Astrocyte (in vitro differentiated cells and primary cell): ENCODE measurements around the gene MACROH2A1. TPM values are rescaled to one million over a fixed set of nuclear protein-coding genes. Genes with fewer than 3 reads are reported as not detected.

Experiments
- DNase-seq: peaks from one replicate; pipeline ENCODE4 v3.0.0-alpha.2; 2010; ENCODE audit warnings: low read depth
- FAIRE-seq: peaks from 2 replicates; lab custom pipeline; 2011; peaks lifted over from hg19 to GRCh38; lab: Jason Lieb, UNC
- H2AFZ ChIP-seq: 2 replicates; pipeline ENCODE4 v1.6.0; 2012; ENCODE audit warnings: low read depth, low read length, inconsistent platforms
- H3K27ac ChIP-seq: 2 replicates; pipeline ENCODE4 v1.5.1; 2011; ENCODE audit warnings: low read depth, low read length, inconsistent platforms
- H3K27me3 ChIP-seq: 2 replicates; pipeline ENCODE4 v1.6.0; 2011; ENCODE audit warnings: low read length, inconsistent platforms; ENCODE audit not compliant: insufficient read depth
- H3K36me3 ChIP-seq: 2 replicates; pipeline ENCODE4 v1.5.1; 2011; ENCODE audit warnings: low read length, inconsistent platforms; ENCODE audit not compliant: insufficient read depth
- H3K4me1 ChIP-seq: 2 replicates; pipeline ENCODE4 v1.5.1; 2011; ENCODE audit warnings: low read length, inconsistent platforms; ENCODE audit not compliant: insufficient read depth
- H3K4me2 ChIP-seq: 2 replicates; pipeline ENCODE4 v1.6.0; 2012; ENCODE audit warnings: low read length, inconsistent platforms
- H3K4me3 ChIP-seq: 2 replicates; pipeline ENCODE4 v1.5.1; 2011; ENCODE audit warnings: low read depth, mild to moderate bottlenecking, low read length, inconsistent platforms; ENCODE audit not compliant: insufficient read depth
- H3K79me2 ChIP-seq: 2 replicates; pipeline ENCODE4 v1.6.0; 2012; ENCODE audit warnings: mild to moderate bottlenecking, low read length, inconsistent platforms; ENCODE audit not compliant: insufficient read depth
- H3K9ac ChIP-seq: 2 replicates; pipeline ENCODE4 v1.6.0; 2012; ENCODE audit warnings: mild to moderate bottlenecking, low read length, inconsistent platforms
- H3K9me3 ChIP-seq: 2 replicates; pipeline ENCODE4 v1.5.1; 2012; ENCODE audit warnings: low read depth, mild to moderate bottlenecking, low read length, inconsistent platforms; ENCODE audit not compliant: insufficient read depth
- H4K20me1 ChIP-seq: 2 replicates; pipeline ENCODE4 v1.6.0; 2012; ENCODE audit warnings: low read length, inconsistent platforms; ENCODE audit not compliant: insufficient read depth
- H3K27ac Mint-ChIP-seq: one replicate; pipeline ENCODE4 v1.8.0; 2021; ENCODE audit warnings: mild to moderate bottlenecking, mixed read lengths; ENCODE audit not compliant: unreplicated experiment
- H3K27me3 Mint-ChIP-seq: one replicate; pipeline ENCODE4 v1.8.0; 2021; ENCODE audit warnings: low read depth, mixed read lengths; ENCODE audit not compliant: unreplicated experiment
- H3K36me3 Mint-ChIP-seq: one replicate; pipeline ENCODE4 v1.8.0; 2021; ENCODE audit warnings: low read depth, mixed read lengths; ENCODE audit not compliant: unreplicated experiment
- H3K4me1 Mint-ChIP-seq: one replicate; pipeline ENCODE4 v1.8.0; 2021; ENCODE audit warnings: low read depth, mixed read lengths; ENCODE audit not compliant: unreplicated experiment
- H3K4me3 Mint-ChIP-seq: one replicate; pipeline ENCODE4 v1.8.0; 2021; ENCODE audit warnings: mild to moderate bottlenecking, moderate library complexity, mixed read lengths; ENCODE audit not compliant: unreplicated experiment
- H3K9me3 Mint-ChIP-seq: one replicate; pipeline ENCODE4 v1.8.0; 2021; ENCODE audit warnings: mild to moderate bottlenecking, mixed read lengths; ENCODE audit not compliant: unreplicated experiment
- EZH2 ChIP-seq: IDR thresholded peaks from 2 replicates; pipeline ENCODE4 v1.6.1; 2012; ENCODE audit warnings: mild to moderate bottlenecking, low read length, inconsistent platforms; ENCODE audit not compliant: insufficient read depth
- total RNA-seq: library from RNA; stranded (reverse); gene quantifications from 2 replicates; pipeline ENCODE4 v1.2.1, GENCODE V29; 2021
- TF ChIP-seq, protein P1 (sequence below): IDR thresholded peaks from 2 replicates; pipeline ENCODE4 v1.5.1; 2011; ENCODE audit warnings: low read depth, mild to moderate bottlenecking, inconsistent platforms, low read length, moderate library complexity; ENCODE audit not compliant: insufficient read depth

The MACROH2A1 gene
- total RNA-seq, 1 donor from 2014 or later = 143 TPM

DNA sequence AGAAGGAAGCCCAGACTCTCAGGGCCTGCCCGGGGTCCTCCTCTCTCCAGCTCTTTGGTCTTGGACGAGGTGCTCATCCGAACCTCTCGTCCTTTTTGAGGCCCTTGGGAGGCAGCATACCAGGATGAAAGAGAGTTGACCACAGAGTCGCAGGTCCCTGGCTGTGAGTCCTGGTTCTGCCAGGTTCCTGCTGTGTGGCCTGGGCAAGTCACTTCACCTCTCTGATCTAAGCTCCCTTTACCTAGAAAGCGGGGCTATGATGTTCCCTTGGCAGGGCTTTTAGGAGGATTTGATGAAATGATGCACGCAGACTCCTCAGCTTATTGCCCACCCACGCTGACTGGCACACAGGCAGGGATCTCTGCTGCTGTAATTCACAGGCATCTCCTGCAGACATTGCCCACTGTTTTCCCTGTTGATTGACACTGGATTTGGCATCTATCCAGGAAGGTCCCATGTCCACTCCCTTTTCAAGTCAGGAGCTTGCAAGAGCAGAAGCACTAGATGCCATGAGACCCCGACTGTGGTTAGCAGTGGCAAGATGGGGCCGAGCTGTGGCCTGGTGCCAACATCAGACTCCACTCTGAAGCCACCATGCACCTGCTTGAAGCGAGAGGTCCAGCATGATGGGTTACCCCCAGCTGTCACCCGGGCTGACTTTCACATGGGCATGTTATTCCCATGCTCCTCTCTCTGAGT, 71.5 kb downstream of the MACROH2A1 start:
- TF ChIP-seq EZH2 = no peak
- TF ChIP-seq, protein P1, sequence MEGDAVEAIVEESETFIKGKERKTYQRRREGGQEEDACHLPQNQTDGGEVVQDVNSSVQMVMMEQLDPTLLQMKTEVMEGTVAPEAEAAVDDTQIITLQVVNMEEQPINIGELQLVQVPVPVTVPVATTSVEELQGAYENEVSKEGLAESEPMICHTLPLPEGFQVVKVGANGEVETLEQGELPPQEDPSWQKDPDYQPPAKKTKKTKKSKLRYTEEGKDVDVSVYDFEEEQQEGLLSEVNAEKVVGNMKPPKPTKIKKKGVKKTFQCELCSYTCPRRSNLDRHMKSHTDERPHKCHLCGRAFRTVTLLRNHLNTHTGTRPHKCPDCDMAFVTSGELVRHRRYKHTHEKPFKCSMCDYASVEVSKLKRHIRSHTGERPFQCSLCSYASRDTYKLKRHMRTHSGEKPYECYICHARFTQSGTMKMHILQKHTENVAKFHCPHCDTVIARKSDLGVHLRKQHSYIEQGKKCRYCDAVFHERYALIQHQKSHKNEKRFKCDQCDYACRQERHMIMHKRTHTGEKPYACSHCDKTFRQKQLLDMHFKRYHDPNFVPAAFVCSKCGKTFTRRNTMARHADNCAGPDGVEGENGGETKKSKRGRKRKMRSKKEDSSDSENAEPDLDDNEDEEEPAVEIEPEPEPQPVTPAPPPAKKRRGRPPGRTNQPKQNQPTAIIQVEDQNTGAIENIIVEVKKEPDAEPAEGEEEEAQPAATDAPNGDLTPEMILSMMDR = no peak
- Histone ChIP-seq H2AFZ (no peak overlapping the region), H3K4me1 (no peaks in the 10 kb centered on the region), H3K36me3 (peaks cover 2% of the 10 kb centered on the region), H3K4me2 (no peak overlapping the region), H3K27me3 (no peaks in the 10 kb centered on the region), H3K9me3 (no peaks in the 10 kb centered on the region), H3K4me3 (no peak overlapping the region), H3K9ac (no peak overlapping the region), H3K79me2 (no peaks in the 10 kb centered on the region), H4K20me1 (peaks cover 10% of the 10 kb centered on the region), H3K27ac (no peak overlapping the region)
- Mint-ChIP-seq H3K27ac (no peak overlapping the region), H3K4me1 (no peaks in the 10 kb centered on the region), H3K4me3 (no peak overlapping the region), H3K9me3 (no peaks in the 10 kb centered on the region), H3K27me3 (peaks cover 13% of the 10 kb centered on the region), H3K36me3 (no peaks in the 10 kb centered on the region)
- DNase-seq (no peak), FAIRE-seq (no peak)

DNA sequence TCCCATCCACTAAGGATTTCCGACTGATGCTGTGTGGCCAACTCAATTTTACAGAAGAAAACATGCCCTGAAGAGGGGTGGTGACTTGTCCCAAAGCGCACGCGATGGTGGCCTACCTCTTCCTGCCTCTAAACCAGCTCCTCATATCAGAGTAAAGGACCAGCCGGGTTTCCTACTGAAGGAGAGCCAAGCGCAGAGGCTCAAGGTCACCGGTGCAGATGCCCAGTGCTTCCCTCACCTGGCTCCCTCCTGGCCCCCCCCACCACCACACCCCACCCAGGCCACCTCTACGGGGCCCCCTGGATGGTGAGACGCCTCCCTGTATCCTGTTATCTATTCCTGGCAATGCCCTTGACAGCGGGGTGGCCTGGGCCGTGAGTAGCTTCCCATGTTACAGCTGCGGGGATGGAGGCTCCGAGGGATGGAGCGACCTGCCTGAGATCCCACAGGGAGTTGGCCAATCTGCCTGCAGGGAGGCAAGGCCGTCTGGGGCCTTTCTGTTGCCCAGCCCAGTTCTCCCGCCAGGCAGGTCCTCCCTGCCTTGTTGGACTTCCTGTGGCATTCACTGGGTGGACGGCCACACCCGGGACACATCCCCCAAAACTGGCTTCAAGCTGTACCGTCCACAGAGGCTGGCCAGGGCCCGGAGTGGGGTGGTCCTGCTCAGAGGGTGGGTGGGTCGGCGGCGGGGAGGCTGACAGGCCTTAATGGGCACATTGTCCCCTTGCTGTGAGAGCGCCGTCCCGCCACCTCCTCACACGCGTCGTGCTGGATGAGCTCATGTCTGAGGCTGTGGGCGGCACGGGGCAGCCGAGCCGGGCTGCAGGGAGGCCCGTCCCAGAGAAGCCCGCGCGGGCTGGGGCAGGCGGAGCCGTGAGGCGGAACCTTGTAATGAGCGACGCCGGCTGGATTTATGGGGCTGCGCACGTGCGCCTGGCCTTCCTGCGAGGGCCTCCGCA, 72.5 kb downstream of the MACROH2A1 start:
- H3K27ac ChIP-seq = no peak overlapping the region
- Mint-ChIP-seq H3K27me3 (peaks cover 22% of the 10 kb centered on the region), H3K4me3 (no peak overlapping the region), H3K27ac (no peak overlapping the region), H3K4me1 (no peaks in the 10 kb centered on the region), H3K36me3 (peaks cover 1% of the 10 kb centered on the region), H3K9me3 (no peaks in the 10 kb centered on the region)
- TF ChIP-seq, protein P1 = no peak
- no peak for TF ChIP-seq EZH2
- no peaks in the 10 kb centered on the region for H3K4me1 ChIP-seq
- peaks cover 2% of the 10 kb centered on the region for H3K36me3 ChIP-seq
- no peak overlapping the region for H2AFZ ChIP-seq
- H3K79me2 ChIP-seq = no peaks in the 10 kb centered on the region
- DNase-seq (no peak), FAIRE-seq (no peak)
- H3K9me3 ChIP-seq = no peaks in the 10 kb centered on the region
- no peak overlapping the region for H3K9ac ChIP-seq
- H3K4me3 ChIP-seq = no peak overlapping the region
- no peaks in the 10 kb centered on the region for H3K27me3 ChIP-seq
- peaks cover under 1% of the 10 kb centered on the region for H4K20me1 ChIP-seq
- no peak overlapping the region for H3K4me2 ChIP-seq
